IMR-90 (cell line): Measurements from ENCODE around the gene GMCL1.

Experiments
- FOS ChIP-seq: fragments of 150-350 bp; IDR thresholded peaks from 2 replicates; pipeline ENCODE4 v1.6.1; 2016; ENCODE audit warnings: low read depth, low read length
- POLR2A ChIP-seq: IDR thresholded peaks from 2 replicates; pipeline ENCODE4 v1.6.1; 2012; ENCODE audit warnings: mild to moderate bottlenecking, low read depth, low read length
- RAD21 ChIP-seq: IDR thresholded peaks from 2 replicates; pipeline ENCODE4 v1.6.1; 2012; ENCODE audit warnings: low read length, improper control_type of control experiment
- RFX5 ChIP-seq: IDR thresholded peaks from 2 replicates; pipeline ENCODE4 v1.8.0; 2012; ENCODE audit warnings: low read depth, mild to moderate bottlenecking, low read length, moderate library complexity
- TF ChIP-seq, protein P1 (sequence below): conservative IDR thresholded peaks from 2 replicates; pipeline ENCODE4 v1.5.1; 2012; ENCODE audit warnings: mild to moderate bottlenecking, low read depth, low read length, improper control_type of control experiment

DNA sequence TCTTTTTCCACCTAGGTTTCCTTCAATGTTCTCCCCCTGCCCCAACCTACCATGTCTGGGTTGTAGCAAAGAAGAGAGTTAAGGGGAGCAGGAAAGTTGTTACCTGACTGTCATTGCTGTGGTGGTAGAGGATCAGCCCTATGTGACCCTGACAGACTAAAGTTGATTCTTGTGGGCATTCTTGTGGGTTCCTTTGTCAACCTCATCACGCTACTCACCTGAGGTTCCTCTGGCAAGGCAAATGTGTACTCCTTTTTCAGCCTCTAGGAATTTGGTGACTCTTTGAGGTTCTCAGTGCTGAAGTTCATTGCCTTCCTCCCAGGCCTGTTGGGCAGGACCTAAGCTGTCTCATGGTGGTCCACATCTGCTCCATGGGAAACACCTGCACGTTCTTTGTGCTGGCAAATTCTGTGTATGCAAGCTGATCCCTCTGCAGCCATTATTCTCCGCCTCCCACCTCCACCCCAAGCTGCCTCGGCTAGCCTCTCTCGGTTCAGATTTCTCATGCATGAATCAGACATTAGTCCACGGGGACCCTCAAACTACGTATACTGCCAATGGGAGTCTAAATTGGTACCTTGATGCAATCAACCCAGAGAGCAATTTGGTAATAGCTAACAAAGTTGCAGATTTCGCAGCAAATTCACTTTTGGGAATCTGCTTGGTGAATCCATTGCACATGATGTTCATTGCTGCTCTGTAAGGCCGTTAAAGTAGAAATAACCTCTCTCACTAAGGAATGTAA is 1.5 kb upstream of the GMCL1 start:
- TF ChIP-seq RAD21 (no peak), POLR2A (no peak), RFX5 (no peak), FOS (no peak)
- TF ChIP-seq, protein P1, sequence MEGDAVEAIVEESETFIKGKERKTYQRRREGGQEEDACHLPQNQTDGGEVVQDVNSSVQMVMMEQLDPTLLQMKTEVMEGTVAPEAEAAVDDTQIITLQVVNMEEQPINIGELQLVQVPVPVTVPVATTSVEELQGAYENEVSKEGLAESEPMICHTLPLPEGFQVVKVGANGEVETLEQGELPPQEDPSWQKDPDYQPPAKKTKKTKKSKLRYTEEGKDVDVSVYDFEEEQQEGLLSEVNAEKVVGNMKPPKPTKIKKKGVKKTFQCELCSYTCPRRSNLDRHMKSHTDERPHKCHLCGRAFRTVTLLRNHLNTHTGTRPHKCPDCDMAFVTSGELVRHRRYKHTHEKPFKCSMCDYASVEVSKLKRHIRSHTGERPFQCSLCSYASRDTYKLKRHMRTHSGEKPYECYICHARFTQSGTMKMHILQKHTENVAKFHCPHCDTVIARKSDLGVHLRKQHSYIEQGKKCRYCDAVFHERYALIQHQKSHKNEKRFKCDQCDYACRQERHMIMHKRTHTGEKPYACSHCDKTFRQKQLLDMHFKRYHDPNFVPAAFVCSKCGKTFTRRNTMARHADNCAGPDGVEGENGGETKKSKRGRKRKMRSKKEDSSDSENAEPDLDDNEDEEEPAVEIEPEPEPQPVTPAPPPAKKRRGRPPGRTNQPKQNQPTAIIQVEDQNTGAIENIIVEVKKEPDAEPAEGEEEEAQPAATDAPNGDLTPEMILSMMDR, result no peak
